ENCODE measurements around the gene DEF6. TPM values are rescaled to one million over a fixed set of nuclear protein-coding genes. Genes with fewer than 3 reads are reported as not detected.

DEF6 gene
- total RNA-seq, 2 donors from 2014 or later, result 6.3 to 6.8 TPM

- TF ChIP-seq, protein P1, sequence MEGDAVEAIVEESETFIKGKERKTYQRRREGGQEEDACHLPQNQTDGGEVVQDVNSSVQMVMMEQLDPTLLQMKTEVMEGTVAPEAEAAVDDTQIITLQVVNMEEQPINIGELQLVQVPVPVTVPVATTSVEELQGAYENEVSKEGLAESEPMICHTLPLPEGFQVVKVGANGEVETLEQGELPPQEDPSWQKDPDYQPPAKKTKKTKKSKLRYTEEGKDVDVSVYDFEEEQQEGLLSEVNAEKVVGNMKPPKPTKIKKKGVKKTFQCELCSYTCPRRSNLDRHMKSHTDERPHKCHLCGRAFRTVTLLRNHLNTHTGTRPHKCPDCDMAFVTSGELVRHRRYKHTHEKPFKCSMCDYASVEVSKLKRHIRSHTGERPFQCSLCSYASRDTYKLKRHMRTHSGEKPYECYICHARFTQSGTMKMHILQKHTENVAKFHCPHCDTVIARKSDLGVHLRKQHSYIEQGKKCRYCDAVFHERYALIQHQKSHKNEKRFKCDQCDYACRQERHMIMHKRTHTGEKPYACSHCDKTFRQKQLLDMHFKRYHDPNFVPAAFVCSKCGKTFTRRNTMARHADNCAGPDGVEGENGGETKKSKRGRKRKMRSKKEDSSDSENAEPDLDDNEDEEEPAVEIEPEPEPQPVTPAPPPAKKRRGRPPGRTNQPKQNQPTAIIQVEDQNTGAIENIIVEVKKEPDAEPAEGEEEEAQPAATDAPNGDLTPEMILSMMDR (conservative IDR thresholded peaks at IDR 0.05), result no peak
- Histone ChIP-seq H3K9ac (ENCODE audit: extremely low read depth, low read length, poor library complexity, severe bottlenecking) (peak overlapping the region; percentile 27), H3K27me3 (ENCODE audit: control insufficient read depth, insufficient read depth, low read length, poor library complexity, severe bottlenecking) (no peaks in the 10 kb centered on the region), H3K4me1 (ENCODE audit: control insufficient read depth, insufficient read depth, low read length) (peaks cover 23% of the 10 kb centered on the region), H3K27ac (ENCODE audit: low read depth, low read length) (no peak overlapping the region), H3K4me3 (ENCODE audit: low read length) (no peak overlapping the region), H3K9me3 (ENCODE audit: control insufficient read depth, low read length) (no peaks in the 10 kb centered on the region), H3K36me3 (ENCODE audit: control insufficient read depth, insufficient read depth, low read length) (no peaks in the 10 kb centered on the region)
- 66% methylated on average over 1 of the region's 2 CpGs; no CpG with 5 or more reads in 1 of the 2 experiments for WGBS, 2 experiments (ENCODE audit: insufficient coverage in 1 of 2, insufficient read length in 1 of 2)
- Mint-ChIP-seq H3K36me3 (ENCODE audit: low read depth) (peaks cover 12% of the 10 kb centered on the region), H3K9me3 (no peaks in the 10 kb centered on the region), H3K27ac (peak overlapping the region; percentile 71), H3K4me3 (no peak overlapping the region), H3K4me1 (peaks cover 31% of the 10 kb centered on the region), H3K27me3 (ENCODE audit: insufficient read depth) (no peaks in the 10 kb centered on the region)
- DNase-seq, result no peak
These were observed 29.7 kb upstream of the DEF6 start for GRCh38 chr6:35267897-35268296.

- Histone ChIP-seq H3K4me3 (ENCODE audit: low read length) (no peak overlapping the region), H3K9ac (ENCODE audit: extremely low read depth, low read length, poor library complexity, severe bottlenecking) (no peak overlapping the region), H3K27me3 (ENCODE audit: control insufficient read depth, insufficient read depth, low read length, poor library complexity, severe bottlenecking) (no peaks in the 10 kb centered on the region), H3K4me1 (ENCODE audit: control insufficient read depth, insufficient read depth, low read length) (peaks cover 13% of the 10 kb centered on the region), H3K9me3 (ENCODE audit: control insufficient read depth, low read length) (no peaks in the 10 kb centered on the region), H3K36me3 (ENCODE audit: control insufficient read depth, insufficient read depth, low read length) (no peaks in the 10 kb centered on the region), H3K27ac (ENCODE audit: low read depth, low read length) (no peak overlapping the region)
- Mint-ChIP-seq H3K4me1 (peaks cover 14% of the 10 kb centered on the region), H3K4me3 (no peak overlapping the region), H3K27me3 (ENCODE audit: insufficient read depth) (no peaks in the 10 kb centered on the region), H3K9me3 (no peaks in the 10 kb centered on the region), H3K27ac (no peak overlapping the region), H3K36me3 (ENCODE audit: low read depth) (peaks cover 12% of the 10 kb centered on the region)
- DNase-seq, result no peak
- TF ChIP-seq, protein P1 (conservative IDR thresholded peaks at IDR 0.05), result no peak
- WGBS, 2 experiments (ENCODE audit: insufficient coverage in 1 of 2, insufficient read length in 1 of 2), result 95 to 99% methylated on average over 2 of the region's 2 CpGs
These were observed 25.6 kb upstream of the DEF6 start for GRCh38 chr6:35272005-35272404.

DNA sequence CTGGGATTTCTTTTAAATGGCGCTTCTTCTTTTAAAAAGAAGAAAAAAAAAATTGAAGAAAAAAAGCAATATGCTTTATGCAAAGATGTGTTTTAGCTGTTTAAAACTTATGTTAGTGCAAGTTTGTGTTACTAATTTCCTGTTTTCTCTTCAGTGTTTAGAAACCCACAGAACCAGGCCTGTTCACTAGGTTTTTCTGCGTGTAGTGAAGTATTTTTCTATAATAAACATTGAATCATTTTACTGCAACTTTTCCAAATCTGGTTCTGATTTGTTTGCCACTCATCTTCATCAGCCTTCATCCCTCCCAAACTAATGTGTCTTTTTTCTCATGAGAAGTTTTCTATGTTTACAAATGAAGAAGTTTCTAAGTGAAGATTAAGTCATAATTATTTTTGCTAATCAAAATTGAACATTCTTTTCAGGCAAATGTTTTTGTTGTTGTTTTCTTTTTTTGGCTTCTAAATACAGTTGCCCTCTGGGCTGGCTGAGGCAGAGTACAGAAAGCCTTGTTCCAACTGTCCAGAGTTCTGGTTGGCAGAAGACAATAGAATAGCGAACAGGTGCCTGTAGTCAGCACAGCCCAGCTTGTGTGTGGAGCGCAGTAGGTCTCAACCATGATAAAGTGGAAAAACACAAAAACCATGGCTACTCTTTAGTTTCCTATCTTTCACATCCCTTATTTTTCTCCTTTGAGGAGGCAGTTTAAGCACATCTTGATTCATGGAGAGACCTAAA, 23.6 kb upstream of the DEF6 start:
- no peak overlapping the region for H3K4me3 ChIP-seq (ENCODE audit: low read length)
- no peaks in the 10 kb centered on the region for H3K36me3 ChIP-seq (ENCODE audit: control insufficient read depth, insufficient read depth, low read length)
- no peaks in the 10 kb centered on the region for H3K4me1 ChIP-seq (ENCODE audit: control insufficient read depth, insufficient read depth, low read length)
- H3K4me1 Mint-ChIP-seq, result peaks cover 3% of the 10 kb centered on the region
- H3K9ac ChIP-seq (ENCODE audit: extremely low read depth, low read length, poor library complexity, severe bottlenecking), result no peak overlapping the region
- H3K27me3 ChIP-seq (ENCODE audit: control insufficient read depth, insufficient read depth, low read length, poor library complexity, severe bottlenecking), result no peaks in the 10 kb centered on the region
- no peaks in the 10 kb centered on the region for H3K9me3 ChIP-seq (ENCODE audit: control insufficient read depth, low read length)
- WGBS, 2 experiments (ENCODE audit: insufficient coverage in 1 of 2, insufficient read length in 1 of 2), result 92 to 100% methylated on average over 3 of the region's 4 CpGs
- H3K27ac ChIP-seq (ENCODE audit: low read depth, low read length), result no peak overlapping the region
- peaks cover 12% of the 10 kb centered on the region for H3K36me3 Mint-ChIP-seq (ENCODE audit: low read depth)
- no peaks in the 10 kb centered on the region for H3K9me3 Mint-ChIP-seq
- H3K27ac Mint-ChIP-seq, result no peak overlapping the region
- TF ChIP-seq, protein P1 (conservative IDR thresholded peaks at IDR 0.05), result no peak
- no peak overlapping the region for H3K4me3 Mint-ChIP-seq
- no peaks in the 10 kb centered on the region for H3K27me3 Mint-ChIP-seq (ENCODE audit: insufficient read depth)
- DNase-seq, result no peak
